GM21423 (cell line): ENCODE data around the gene SAT2.
A peak's percentile ranks its signal among the peaks of the same experiment; 100 is the strongest.

Experiments used
- ATAC-seq: cut with Tn5 transposase; IDR thresholded peaks from one replicate; pipeline ENCODE4 v1.9.1; 2021; ENCODE audit warnings: mild to moderate bottlenecking, moderate library complexity; ENCODE audit not compliant: unreplicated experiment

The SAT2 gene

GRCh38 chr17:7593296-7593695 lies 34.3 kb downstream of the SAT2 start:
- ATAC-seq, result no peak

GRCh38 chr17:7592422-7593021 lies 35.1 kb downstream of the SAT2 start:
- ATAC-seq, result no peak

- no peak for ATAC-seq
These were observed 36.0 kb downstream of the SAT2 start for GRCh38 chr17:7591596-7591995.

- ATAC-seq, result no peak
These were observed 36.9 kb downstream of the SAT2 start for GRCh38 chr17:7590743-7591142.

GRCh38 chr17:7589891-7590691 lies 37.5 kb downstream of the SAT2 start, which contains the start of gene SOX15:
SOX15 (minus strand) TSS chr17:7590094; CDS start chr17:7589676, 418 bp downstream.
- ATAC-seq, result no peak

- no peak for ATAC-seq
These were observed 38.3 kb downstream of the SAT2 start for GRCh38 chr17:7589204-7589868.

GRCh38 chr17:7588553-7589203 lies 38.9 kb downstream of the SAT2 start:
- ATAC-seq, result no peak

GRCh38 chr17:7587420-7588151 lies 40.0 kb downstream of the SAT2 start:
- ATAC-seq, result no peak

- ATAC-seq, result no peak
These were observed 40.8 kb downstream of the SAT2 start for GRCh38 chr17:7586673-7587419.

- ATAC-seq, result peak; percentile 55
These were observed 44.1 kb downstream of the SAT2 start, which contains the start of gene MPDU1 for GRCh38 chr17:7583253-7584109. MPDU1 (plus strand) TSS chr17:7583852; CDS start chr17:7583863, 11 bp downstream.

GRCh38 chr17:7582396-7583252 lies 45.0 kb downstream of the SAT2 start:
- ATAC-seq, result no peak

GRCh38 chr17:7580604-7581575 lies 46.7 kb downstream of the SAT2 start:
- ATAC-seq, result no peak

- ATAC-seq, result no peak
These were observed 47.6 kb downstream of the SAT2 start for GRCh38 chr17:7579834-7580603.

GRCh38 chr17:7579001-7579833 lies 48.4 kb downstream of the SAT2 start, which contains the start of gene CD68:
CD68 (plus strand) TSS chr17:7579638; CDS start chr17:7579678, 40 bp downstream.
- ATAC-seq, result peak; percentile 33
